ENCODE data around the gene PLXNC1. TPM values are rescaled to one million over a fixed set of nuclear protein-coding genes. Genes with fewer than 3 reads are reported as not detected.

PLXNC1 gene
- total RNA-seq, 1 experiment from 2014 or later: 0.30 TPM

DNA sequence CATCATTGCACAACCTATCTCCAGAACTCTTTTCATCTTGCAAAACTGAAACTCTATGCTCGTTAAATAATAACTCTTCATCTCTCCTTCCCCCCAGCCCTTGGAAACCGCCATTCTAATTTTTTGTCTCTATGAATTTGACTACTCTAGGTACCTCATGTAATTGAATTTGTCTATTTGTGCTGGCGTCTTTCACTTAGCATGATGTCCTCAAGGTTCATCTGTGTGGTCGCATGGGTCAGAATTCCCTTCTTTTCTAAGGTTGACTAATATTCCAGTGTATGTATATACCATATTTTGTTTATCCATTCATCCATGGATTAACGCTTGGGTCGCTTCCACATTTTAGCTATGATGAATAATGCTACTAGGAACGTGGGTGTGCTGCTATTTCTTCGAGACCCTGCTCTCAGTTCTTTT is 80.1 kb downstream of the PLXNC1 start:
- no peak for TF ChIP-seq EZH2 (IDR thresholded peaks at IDR 0.05; ENCODE audit: borderline replicate concordance, low read depth, low read length, poor library complexity, severe bottlenecking)
- TF ChIP-seq, protein P1, sequence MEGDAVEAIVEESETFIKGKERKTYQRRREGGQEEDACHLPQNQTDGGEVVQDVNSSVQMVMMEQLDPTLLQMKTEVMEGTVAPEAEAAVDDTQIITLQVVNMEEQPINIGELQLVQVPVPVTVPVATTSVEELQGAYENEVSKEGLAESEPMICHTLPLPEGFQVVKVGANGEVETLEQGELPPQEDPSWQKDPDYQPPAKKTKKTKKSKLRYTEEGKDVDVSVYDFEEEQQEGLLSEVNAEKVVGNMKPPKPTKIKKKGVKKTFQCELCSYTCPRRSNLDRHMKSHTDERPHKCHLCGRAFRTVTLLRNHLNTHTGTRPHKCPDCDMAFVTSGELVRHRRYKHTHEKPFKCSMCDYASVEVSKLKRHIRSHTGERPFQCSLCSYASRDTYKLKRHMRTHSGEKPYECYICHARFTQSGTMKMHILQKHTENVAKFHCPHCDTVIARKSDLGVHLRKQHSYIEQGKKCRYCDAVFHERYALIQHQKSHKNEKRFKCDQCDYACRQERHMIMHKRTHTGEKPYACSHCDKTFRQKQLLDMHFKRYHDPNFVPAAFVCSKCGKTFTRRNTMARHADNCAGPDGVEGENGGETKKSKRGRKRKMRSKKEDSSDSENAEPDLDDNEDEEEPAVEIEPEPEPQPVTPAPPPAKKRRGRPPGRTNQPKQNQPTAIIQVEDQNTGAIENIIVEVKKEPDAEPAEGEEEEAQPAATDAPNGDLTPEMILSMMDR (conservative IDR thresholded peaks at IDR 0.05; ENCODE audit: low read depth, low read length): no peak
- BruUV-seq (replicated peaks): no TSS peak
- Histone ChIP-seq H3K4me3 (ENCODE audit: low read depth, low read length, poor library complexity, severe bottlenecking) (no peak overlapping the region), H3K27ac (ENCODE audit: low read depth, low read length, poor library complexity, severe bottlenecking) (no peak overlapping the region), H3K27me3 (replicated peaks; ENCODE audit: insufficient read depth, low read depth, low read length, poor library complexity) (peaks cover 12% of the 10 kb centered on the region), H3K36me3 (ENCODE audit: insufficient read depth, low read length, poor library complexity, severe bottlenecking) (no peaks in the 10 kb centered on the region), H3K9me3 (ENCODE audit: low read depth, low read length, poor library complexity, severe bottlenecking) (no peaks in the 10 kb centered on the region), H3K4me1 (ENCODE audit: insufficient read depth, low read length, poor library complexity, severe bottlenecking) (no peaks in the 10 kb centered on the region)
- CTCF ChIA-PET: no interaction called here
- POLR2A ChIA-PET (ENCODE audit: low non-redundant PET): no interaction called here
- intact Hi-C loops (cut with micrococcal nuclease; ENCODE audit: unreplicated experiment): no loop called here
- no peak for DNase-seq (ENCODE audit: low spot score)

DNA sequence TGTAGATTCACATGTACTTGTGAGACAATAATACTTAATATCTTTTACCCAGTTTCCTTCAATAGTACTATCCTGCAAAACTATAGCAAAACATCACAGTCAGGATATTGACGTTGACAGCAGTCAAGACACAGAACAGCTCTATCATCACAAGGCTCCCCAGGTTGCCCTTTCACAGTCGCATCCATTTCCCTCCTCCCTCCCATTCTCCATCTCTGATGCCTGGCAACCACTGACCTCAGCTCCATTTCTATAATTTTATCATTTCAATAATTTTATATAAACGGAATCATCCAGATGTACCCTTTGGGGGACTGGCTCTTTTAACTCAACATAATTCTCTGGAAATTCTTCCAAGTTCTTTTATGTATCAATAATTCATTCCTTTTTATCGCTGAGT is 81.5 kb downstream of the PLXNC1 start:
- intact Hi-C loops (cut with micrococcal nuclease; ENCODE audit: unreplicated experiment): no loop called here
- H3K4me3 ChIP-seq (ENCODE audit: low read depth, low read length, poor library complexity, severe bottlenecking): no peak overlapping the region
- H3K27me3 ChIP-seq (replicated peaks; ENCODE audit: insufficient read depth, low read depth, low read length, poor library complexity): peaks cover 18% of the 10 kb centered on the region
- no TSS peak for BruUV-seq (replicated peaks)
- H3K36me3 ChIP-seq (ENCODE audit: insufficient read depth, low read length, poor library complexity, severe bottlenecking): no peaks in the 10 kb centered on the region
- no peak overlapping the region for H3K27ac ChIP-seq (ENCODE audit: low read depth, low read length, poor library complexity, severe bottlenecking)
- CTCF ChIA-PET: no interaction called here
- POLR2A ChIA-PET (ENCODE audit: low non-redundant PET): interaction anchor here (0.7 kb wide), 1 partner anchor 85 kb away, joined by 3 read pairs; no protein-coding TSS in a partner anchor
- TF ChIP-seq, protein P1 (conservative IDR thresholded peaks at IDR 0.05; ENCODE audit: low read depth, low read length): no peak
- no peak for TF ChIP-seq EZH2 (IDR thresholded peaks at IDR 0.05; ENCODE audit: borderline replicate concordance, low read depth, low read length, poor library complexity, severe bottlenecking)
- DNase-seq (ENCODE audit: low spot score): no peak
- no peaks in the 10 kb centered on the region for H3K4me1 ChIP-seq (ENCODE audit: insufficient read depth, low read length, poor library complexity, severe bottlenecking)
- no peaks in the 10 kb centered on the region for H3K9me3 ChIP-seq (ENCODE audit: low read depth, low read length, poor library complexity, severe bottlenecking)

DNA sequence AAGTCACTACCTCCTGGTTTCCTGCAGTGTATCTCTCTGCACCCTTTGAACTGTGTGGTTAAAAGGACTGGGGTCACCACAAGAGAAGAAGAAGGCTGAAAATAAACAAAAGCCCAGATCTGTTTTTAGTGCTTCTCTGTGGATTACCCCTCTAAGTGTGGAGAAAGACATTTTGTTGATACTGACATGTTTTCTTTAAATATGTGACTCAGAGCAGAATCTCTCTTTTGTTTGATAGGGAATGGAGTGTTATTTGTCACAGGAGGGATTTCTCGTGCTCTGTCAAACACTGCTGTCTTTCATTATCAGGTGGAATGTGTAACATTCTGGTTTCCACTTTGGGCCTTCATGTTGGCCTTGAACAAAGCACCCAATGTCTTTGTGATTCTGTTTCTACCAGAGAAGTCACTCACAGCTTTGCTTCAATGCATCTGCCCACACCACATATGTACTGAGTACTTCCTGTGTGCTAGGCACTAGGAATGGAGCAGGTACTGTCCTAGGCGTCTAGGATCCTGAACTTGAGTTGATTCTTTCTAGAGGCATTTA is 82.1 kb downstream of the PLXNC1 start:
- peaks cover 24% of the 10 kb centered on the region for H3K27me3 ChIP-seq (replicated peaks; ENCODE audit: insufficient read depth, low read depth, low read length, poor library complexity)
- DNase-seq (ENCODE audit: low spot score): no peak
- intact Hi-C loops (cut with micrococcal nuclease; ENCODE audit: unreplicated experiment): no loop called here
- no peak overlapping the region for H3K27ac ChIP-seq (ENCODE audit: low read depth, low read length, poor library complexity, severe bottlenecking)
- CTCF ChIA-PET: no interaction called here
- H3K4me1 ChIP-seq (ENCODE audit: insufficient read depth, low read length, poor library complexity, severe bottlenecking): no peaks in the 10 kb centered on the region
- no TSS peak for BruUV-seq (replicated peaks)
- TF ChIP-seq EZH2 (IDR thresholded peaks at IDR 0.05; ENCODE audit: borderline replicate concordance, low read depth, low read length, poor library complexity, severe bottlenecking): no peak
- TF ChIP-seq, protein P1 (conservative IDR thresholded peaks at IDR 0.05; ENCODE audit: low read depth, low read length): no peak
- no peaks in the 10 kb centered on the region for H3K36me3 ChIP-seq (ENCODE audit: insufficient read depth, low read length, poor library complexity, severe bottlenecking)
- H3K9me3 ChIP-seq (ENCODE audit: low read depth, low read length, poor library complexity, severe bottlenecking): no peaks in the 10 kb centered on the region
- POLR2A ChIA-PET (ENCODE audit: low non-redundant PET): interaction anchor here (0.7 kb wide), 1 partner anchor 86 kb away, joined by 3 read pairs; no protein-coding TSS in a partner anchor
- H3K4me3 ChIP-seq (ENCODE audit: low read depth, low read length, poor library complexity, severe bottlenecking): no peak overlapping the region
